K562 (cell line): ENCODE measurements around the gene FGF14. TPM values are rescaled to one million over a fixed set of nuclear protein-coding genes. Genes with fewer than 3 reads are reported as not detected.

Experiments
- ATAC-seq: fragments of 200-7000 bp; cut with Tn5 transposase; 3 replicates; pipeline ENCODE4 v1.9.1; 2020; ENCODE audit warnings: moderate library complexity
- BruUV-seq: library from RNA; stranded (reverse); fragments of 400-500 nt; replicated peaks from 2 replicates; lab custom pipeline; 2021; lab: Mats Ljungman, UMichigan
- CTCF ChIA-PET: fragments of 300-600 bp; formaldehyde crosslinking; extraction: SDS; loops from one replicate; lab custom pipeline; 2021; ENCODE audit warnings: low intra/inter-chr PET ratio; lab: Yijun Ruan, JAX
- POLR2A ChIA-PET: fragments of 300-600, 350-650 bp; sonication (Branson Sonifier 250); formaldehyde crosslinking; extraction: SDS; loops from one replicate; lab custom pipeline; 2021; ENCODE audit warnings: antibody characterized with exemption, inconsistent platforms; lab: Yijun Ruan, JAX
- DNase-seq, 4 experiments: peaks; one replicate each; pipeline versions ENCODE4 v3.0.0 to v3.0.0-alpha.2; 2011 to 2018; ENCODE audit warnings: low spot score in 3 of 4, mixed read lengths in 3 of 4; ENCODE audit errors: extremely low read depth in 1 of 4
- FAIRE-seq: peaks from 2 replicates; lab custom pipeline; 2011; peaks lifted over from hg19 to GRCh38; lab: Jason Lieb, UNC
- H2AFZ ChIP-seq: 2 replicates; pipeline ENCODE4 v1.6.0; 2011; ENCODE audit warnings: low read depth, low read length, control low read depth, inconsistent platforms
- H3K27ac ChIP-seq: fragments of 200-600 bp; 3 replicates; pipeline ENCODE4 v1.8.0; 2011; ENCODE audit warnings: low read depth, mild to moderate bottlenecking, control low read depth, inconsistent platforms, low read length, moderate library complexity, mixed read lengths; ENCODE audit errors: extremely low read depth
- H3K27me3 ChIP-seq, 2 experiments: fragments of 300-600 bp in 1 of 2; 2 replicates in 1 of 2; 3 replicates in 1 of 2; pipeline versions ENCODE4 v1.6.0 to v1.8.0; 2011; ENCODE audit warnings: inconsistent platforms in 2 of 2, low read length in 2 of 2, mild to moderate bottlenecking in 1 of 2, mixed read lengths in 1 of 2, moderate library complexity in 1 of 2; ENCODE audit not compliant: control insufficient read depth in 2 of 2, insufficient read depth in 2 of 2
- H3K36me3 ChIP-seq: fragments of 300-600 bp; 3 replicates; pipeline ENCODE4 v1.8.0; 2011; ENCODE audit warnings: mild to moderate bottlenecking, low read length, inconsistent platforms; ENCODE audit not compliant: control insufficient read depth, insufficient read depth
- H3K4me1 ChIP-seq, 2 experiments: fragments of 200-600 bp in 1 of 2; replicated peaks in 1 of 2; 2 replicates in 1 of 2; 3 replicates in 1 of 2; pipeline versions ENCODE4 v1.5.1 to v1.8.0; 2011; ENCODE audit warnings: inconsistent platforms in 2 of 2, low read length in 2 of 2, mild to moderate bottlenecking in 1 of 2, mixed read lengths in 1 of 2, moderate library complexity in 1 of 2; ENCODE audit not compliant: control insufficient read depth in 2 of 2, insufficient read depth in 2 of 2
- H3K4me2 ChIP-seq: 2 replicates; pipeline ENCODE4 v1.6.1; 2011; ENCODE audit warnings: low read length, control low read depth, inconsistent platforms, mixed read lengths; ENCODE audit not compliant: insufficient read depth
- H3K4me3 ChIP-seq: fragments of 200-600 bp; sonication (generic), shearing (Covaris generic); 2 replicates; pipeline ENCODE4 v1.5.1; 2016; ENCODE audit warnings: control low read depth, inconsistent platforms
- H3K79me2 ChIP-seq: fragments of 200-600 bp; 3 replicates; pipeline ENCODE4 v1.8.0; 2011; ENCODE audit warnings: low read length, inconsistent platforms; ENCODE audit not compliant: control insufficient read depth, insufficient read depth
- H3K9ac ChIP-seq, 2 experiments: 2 replicates each; pipeline versions ENCODE4 v1.6.0 to v1.6.1; 2011; ENCODE audit warnings: low read depth in 2 of 2, low read length in 2 of 2, control low read depth in 1 of 2, inconsistent platforms in 1 of 2, mild to moderate bottlenecking in 1 of 2, mixed read lengths in 1 of 2; ENCODE audit not compliant: insufficient read depth in 1 of 2
- H3K9me1 ChIP-seq: one replicate; pipeline ENCODE4 v1.6.0; 2011; ENCODE audit warnings: inconsistent platforms, mild to moderate bottlenecking, low read length, moderate library complexity; ENCODE audit not compliant: control insufficient read depth, insufficient read depth
- H3K9me3 ChIP-seq: replicated peaks from 2 replicates; pipeline ENCODE4 v1.5.1; 2011; ENCODE audit warnings: low read depth, low read length, inconsistent platforms; ENCODE audit not compliant: control insufficient read depth, insufficient read depth
- H4K20me1 ChIP-seq: replicated peaks from 2 replicates; pipeline ENCODE4 v1.6.1; 2011; ENCODE audit warnings: low read length, inconsistent platforms, mixed read lengths; ENCODE audit not compliant: control insufficient read depth, insufficient read depth
- ATF7 ChIP-seq: fragments of 450-650 bp; IDR thresholded peaks from 2 replicates; pipeline ENCODE4 v1.7.1; 2014; ENCODE audit warnings: mild to moderate bottlenecking, moderate library complexity
- BCL6 ChIP-seq: fragments of 250-450 bp; sonication (Bioruptor Pico); IDR thresholded peaks from 2 replicates; pipeline ENCODE4 v1.4.0; 2020
- ESRRB ChIP-seq: fragments of 250-450 bp; sonication (Bioruptor Pico); IDR thresholded peaks from 2 replicates; pipeline ENCODE4 v1.5.0; 2020; ENCODE audit warnings: mild to moderate bottlenecking, moderate library complexity, borderline replicate concordance
- GABPA ChIP-seq: fragments of 200-800 bp; sonication (Bioruptor generic); conservative IDR thresholded peaks from 2 replicates; pipeline ENCODE4 v1.6.1; 2016; ENCODE audit warnings: low read depth, missing genetic modification characterization, missing compliant biosample characterization
- HEY1 ChIP-seq: fragments of 250-450 bp; sonication (Bioruptor Pico); IDR thresholded peaks from 2 replicates; pipeline ENCODE4 v1.5.0; 2020; ENCODE audit warnings: mild to moderate bottlenecking, moderate library complexity, borderline replicate concordance
- HOXB6 ChIP-seq: fragments of 250-450 bp; sonication (Bioruptor Pico); IDR thresholded peaks from 2 replicates; pipeline ENCODE4 v1.5.1; 2022; ENCODE audit warnings: mild to moderate bottlenecking, borderline replicate concordance
- MAZ ChIP-seq, 2 experiments: fragments of 450-650 bp in 1 of 2; sonication (generic) in 1 of 2; formaldehyde crosslinking; IDR thresholded peaks in 1 of 2; conservative IDR thresholded peaks in 1 of 2; 2 replicates each; pipeline versions ENCODE4 v1.4.0 to v1.5.0; 2020; ENCODE audit warnings: mild to moderate bottlenecking in 1 of 2, missing genetic modification reagents in 1 of 2
- PHF20 ChIP-seq: fragments of 450-650 bp; IDR thresholded peaks from 2 replicates; pipeline ENCODE4 v1.6.1; 2018; ENCODE audit not compliant: partially characterized antibody
- PRPF4 ChIP-seq: fragments of 200-400 bp; formaldehyde crosslinking; IDR thresholded peaks from one replicate; pipeline ENCODE4 v1.6.1; 2017; ENCODE audit warnings: low read length, low read depth, mild to moderate bottlenecking; ENCODE audit not compliant: insufficient read depth, poor library complexity, severe bottlenecking
- RFX5 ChIP-seq: IDR thresholded peaks from 2 replicates; pipeline ENCODE4 v1.6.1; 2011; ENCODE audit warnings: low read depth, mild to moderate bottlenecking, improper control_type of control experiment, low read length
- SNAPC5 ChIP-seq: fragments of 250-450 bp; sonication (Bioruptor Pico); IDR thresholded peaks from 2 replicates; pipeline ENCODE4 v1.8.0; 2021; ENCODE audit warnings: moderate library complexity, mild to moderate bottlenecking, inconsistent platforms
- TARDBP ChIP-seq: fragments of 450-650 bp; IDR thresholded peaks from 2 replicates; pipeline ENCODE4 v1.6.1; 2016
- TSC22D4 ChIP-seq: fragments of 450-650 bp; IDR thresholded peaks from 2 replicates; pipeline ENCODE4 v1.6.1; 2016; ENCODE audit warnings: missing genetic modification characterization, missing biosample characterization, control low read depth
- U2AF2 ChIP-seq: fragments of 200-400 bp; formaldehyde crosslinking; optimal IDR thresholded peaks from 2 replicates; pipeline ENCODE3; 2017; ENCODE audit warnings: low read depth, mild to moderate bottlenecking, low read length
- ZBTB26 ChIP-seq: fragments of 450-650 bp; formaldehyde crosslinking; IDR thresholded peaks from 2 replicates; pipeline ENCODE4 v1.4.0; 2022; ENCODE audit warnings: missing genetic modification characterization
- ZNF75A ChIP-seq: fragments of 450-650 bp; formaldehyde crosslinking; IDR thresholded peaks from 2 replicates; pipeline ENCODE4 v1.4.0; 2020; ENCODE audit warnings: mild to moderate bottlenecking
- WGBS: fragments of 100-300 bp; shearing (Covaris generic); methylation state at CpG from one replicate; pipeline ENCODE4 v1.1.6; 2016; ENCODE audit warnings: low coverage, mixed read lengths; ENCODE audit not compliant: insufficient coverage; ENCODE audit errors: missing lambda C conversion rate; 5-methylcytosine and 5-hydroxymethylcytosine counted together
- in situ Hi-C: fragments of 300-500 bp; cut with MboI; formaldehyde crosslinking; loops from 4 replicates; pipeline ENCODE4 v1.15.0; 2018; ENCODE audit warnings: inconsistent platforms, mixed read lengths
- intact Hi-C: fragments of 100-400 bp; cut with micrococcal nuclease; formaldehyde crosslinking; loops from 2 replicates; pipeline ENCODE4 v1.14.2; 2022
- polyA plus RNA-seq, 8 experiments: library from polyadenylated mRNA; depleted of rRNA in 4 of 8; stranded (reverse) in 5 of 8; unstranded in 3 of 8; fragments of >200 nt; fragmentation: Nextera tagmentation in 2 of 8; fragmentation: Illumina TruSeq in 1 of 8; extraction: Ambion mirVana in 2 of 8; extraction: Trizol in 1 of 8; gene quantifications; 2 replicates each; pipeline versions ENCODE4 v1.2.1 to v1.2.3, GENCODE V29; 2011 to 2014; ENCODE audit warnings: inconsistent platforms in 1 of 8, missing spikeins in 1 of 8
- total RNA-seq, 7 experiments: library from RNA; depleted of rRNA in 6 of 7; stranded (reverse); fragments of >200 nt in 6 of 7; fragmentation: Illumina TruSeq in 2 of 7; extraction: Trizol in 2 of 7; gene quantifications; 2 replicates each; pipeline versions ENCODE4 v1.2.1 to v1.2.3, GENCODE V29; 2011 to 2021; ENCODE audit warnings: low replicate concordance in 1 of 7

FGF14 gene
- total and polyA plus RNA-seq, 9 of the 15 experiments (the other 6 are each of a cell fraction or from before 2014, with no cell fraction given) = not detected

- intact Hi-C loops (no loop called here), in situ Hi-C loops (no loop called here)
- DNase-seq = no peak
- Histone ChIP-seq H3K36me3 (no peaks in the 10 kb centered on the region), H3K79me2 (no peaks in the 10 kb centered on the region), H3K27ac (no peak overlapping the region), H3K9me1 (no peaks in the 10 kb centered on the region), H2AFZ (no peak overlapping the region), H4K20me1 (no peaks in the 10 kb centered on the region), H3K4me3 (no peak overlapping the region), H3K9ac (no peak overlapping the region), H3K4me2 (no peak overlapping the region), H3K9me3 (no peaks in the 10 kb centered on the region), H3K4me1 (no peaks in the 10 kb centered on the region), H3K27me3 (no peaks in the 10 kb centered on the region)
- POLR2A ChIA-PET = no interaction called here
- CTCF ChIA-PET = no interaction called here
- 2% methylated on average over 3 of the region's 3 CpGs for WGBS
- TF ChIP-seq ZNF75A (no peak), HOXB6 (CRISPR knock-in tag) (no peak), PHF20 (no peak), ZBTB26 (CRISPR knock-in tag) (no peak), TSC22D4 (tag) (no peak), PRPF4 (no peak), ATF7 (no peak), HEY1 (CRISPR knock-in tag) (no peak), ESRRB (CRISPR knock-in tag) (no peak), TARDBP (no peak), U2AF2 (no peak), BCL6 (CRISPR knock-in tag) (no peak), MAZ (CRISPR knock-in tag; conservative IDR thresholded peaks at IDR 0.05 in 1 of 2, IDR thresholded peaks at IDR 0.05 in 1 of 2) (no peak), RFX5 (no peak), SNAPC5 (CRISPR knock-in tag) (no peak), GABPA (no peak)
- no peak for FAIRE-seq
- no TSS peak for BruUV-seq
- ATAC-seq = no peak
These were observed 265.0 kb downstream of the FGF14 start for GRCh38 chr13:102136735-102137296.
